ENCODE results near the gene CTIF. TPM values are rescaled to one million over a fixed set of nuclear protein-coding genes. Genes with fewer than 3 reads are reported as not detected.

Gene CTIF
- total RNA-seq, 1 donor from 2014 or later: 14.0 TPM

DNA sequence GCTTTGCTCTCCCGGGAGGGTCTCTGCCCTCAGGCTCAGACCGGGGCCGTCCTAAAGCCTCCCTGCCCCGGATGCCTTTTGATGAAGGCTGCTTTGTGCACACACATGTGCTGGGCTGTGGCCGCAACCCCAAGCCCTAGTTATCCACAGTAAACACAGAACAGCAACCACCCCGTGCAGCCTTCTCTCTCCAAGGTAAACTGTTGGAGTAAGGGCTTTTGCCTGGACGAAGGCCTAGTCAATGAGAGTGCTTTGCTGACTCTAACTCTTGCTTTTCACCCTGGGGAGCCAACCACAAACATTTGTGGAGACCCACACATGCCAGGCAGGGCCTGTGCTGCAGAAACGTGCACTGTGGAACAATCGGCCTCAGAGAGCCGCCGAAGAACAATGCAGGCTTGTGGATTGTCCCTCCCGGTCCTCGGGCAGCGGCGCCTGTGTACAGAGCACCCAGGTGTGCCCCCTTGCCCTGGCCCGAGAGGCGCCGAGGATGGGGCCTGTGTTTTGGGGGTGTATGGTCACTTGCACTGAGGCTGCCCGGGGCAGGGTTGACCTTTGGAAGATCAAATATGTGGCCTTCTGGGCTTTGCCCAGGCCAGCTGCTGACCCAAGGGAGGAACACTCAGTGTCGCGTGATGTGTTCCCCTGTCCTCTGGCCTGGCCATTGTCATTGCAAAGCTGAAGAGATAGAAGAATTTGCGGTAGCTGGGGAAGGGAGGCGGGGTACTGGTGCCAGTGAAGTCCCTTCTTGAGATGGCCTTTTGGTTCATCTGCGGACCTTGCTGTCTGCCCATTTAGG lies 37.0 kb downstream of the CTIF start:
- ATAC-seq: no peak

DNA sequence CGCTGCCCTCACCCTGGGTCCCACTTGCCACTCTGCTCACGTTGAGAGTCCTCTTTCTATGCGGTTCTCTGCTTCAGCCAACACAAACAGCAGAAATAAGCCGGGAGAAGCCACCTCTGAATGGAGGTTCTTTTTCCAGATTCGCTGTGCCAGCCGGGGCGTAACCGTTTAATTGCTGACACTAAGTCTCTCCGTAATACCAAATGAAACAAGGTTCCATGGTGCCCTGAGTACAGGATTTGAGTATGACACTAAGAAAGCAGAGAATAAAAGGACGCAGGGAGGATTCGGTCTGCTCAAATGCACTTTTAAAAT lies 37.6 kb downstream of the CTIF start:
- no peak for ATAC-seq

DNA sequence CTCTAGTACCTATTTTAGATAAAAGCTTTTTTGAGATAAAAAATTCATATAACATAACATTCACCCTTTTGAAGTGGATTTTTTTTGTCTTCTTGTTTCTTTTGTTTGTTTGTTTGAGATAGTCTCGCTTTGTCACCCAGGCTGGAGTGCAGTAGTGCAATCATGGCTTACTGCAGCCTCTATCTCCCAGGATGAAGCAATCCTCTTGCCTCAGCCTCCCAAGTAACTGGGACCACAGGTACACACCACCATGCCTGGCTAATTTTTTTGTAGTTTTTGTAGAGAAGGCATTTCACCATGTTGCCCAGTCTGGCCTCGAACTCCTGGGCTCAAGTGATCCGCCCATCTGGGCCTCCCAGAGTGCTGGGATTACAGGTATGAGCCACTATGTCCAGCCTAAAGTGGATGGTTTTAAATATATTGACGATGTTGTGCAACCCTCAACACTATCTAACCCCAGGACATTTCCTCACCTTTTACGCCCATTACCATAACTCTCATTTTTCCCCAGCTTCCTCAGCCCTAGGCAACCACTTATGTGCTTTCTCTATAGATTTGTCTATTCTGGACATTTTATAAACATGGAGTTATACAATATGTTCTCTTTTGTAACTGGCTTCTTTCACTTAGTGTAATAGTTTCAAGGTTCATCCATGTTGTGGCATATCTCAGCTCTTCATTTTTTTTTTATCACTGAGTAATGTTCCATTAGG lies 38.8 kb downstream of the CTIF start:
- ATAC-seq: no peak

DNA sequence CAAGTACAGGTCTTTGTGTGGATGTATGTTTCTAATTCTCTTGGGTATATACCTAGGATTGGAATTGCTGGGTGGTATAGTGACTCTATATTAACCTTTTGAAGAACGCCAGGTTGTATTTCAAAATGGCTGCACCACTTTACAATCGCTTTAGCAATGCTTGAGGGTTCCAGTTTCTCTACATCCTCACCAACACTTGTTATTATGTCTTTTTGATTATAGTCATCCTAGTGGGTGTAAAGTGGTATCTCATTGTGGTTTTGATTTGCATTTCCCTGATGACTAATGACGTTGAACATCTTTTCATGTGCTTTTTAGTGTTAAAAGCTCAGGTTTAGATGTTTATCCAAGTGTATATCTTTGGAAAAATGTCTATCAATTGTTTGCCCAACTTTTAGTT lies 39.5 kb downstream of the CTIF start:
- no peak for ATAC-seq

DNA sequence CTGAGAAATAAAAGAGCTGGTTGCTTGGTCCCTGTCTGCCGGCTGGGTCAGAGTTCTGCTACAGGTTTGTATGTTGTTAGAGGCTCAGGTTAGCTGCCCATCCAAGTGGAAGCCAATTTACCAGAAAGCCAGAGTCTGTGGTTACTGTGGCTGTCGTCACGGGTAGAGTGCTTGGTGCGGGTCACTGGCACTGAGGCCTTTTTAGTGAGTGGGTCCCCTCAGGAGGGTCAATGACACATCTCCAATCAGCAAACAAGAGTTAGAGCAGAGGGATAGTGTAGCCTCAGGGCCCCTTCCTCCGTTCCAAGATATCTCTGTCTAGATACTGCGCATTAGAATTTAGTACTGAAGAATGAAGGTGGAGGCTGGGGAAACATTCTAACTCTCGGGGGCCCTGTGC lies 41.2 kb downstream of the CTIF start:
- no peak for ATAC-seq

DNA sequence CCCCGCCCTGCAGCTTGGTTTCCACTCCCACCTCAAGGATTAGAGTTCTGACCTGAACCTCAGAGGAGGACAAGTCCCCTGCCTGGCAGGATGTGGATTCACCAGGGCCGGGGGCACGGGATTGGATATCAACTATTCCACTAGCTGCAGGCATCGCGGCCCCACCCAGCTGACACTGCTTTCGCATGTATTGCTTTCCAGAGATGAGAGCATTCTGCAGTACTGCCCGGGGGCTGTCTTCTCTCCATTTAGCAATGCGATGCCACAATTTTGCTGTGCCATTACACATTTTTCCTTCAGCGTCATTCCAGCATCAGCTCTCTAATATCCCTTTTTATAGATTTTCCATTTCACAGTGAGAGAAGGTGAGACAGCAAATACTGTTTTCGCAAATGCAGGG lies 42.0 kb downstream of the CTIF start:
- no peak for ATAC-seq

DNA sequence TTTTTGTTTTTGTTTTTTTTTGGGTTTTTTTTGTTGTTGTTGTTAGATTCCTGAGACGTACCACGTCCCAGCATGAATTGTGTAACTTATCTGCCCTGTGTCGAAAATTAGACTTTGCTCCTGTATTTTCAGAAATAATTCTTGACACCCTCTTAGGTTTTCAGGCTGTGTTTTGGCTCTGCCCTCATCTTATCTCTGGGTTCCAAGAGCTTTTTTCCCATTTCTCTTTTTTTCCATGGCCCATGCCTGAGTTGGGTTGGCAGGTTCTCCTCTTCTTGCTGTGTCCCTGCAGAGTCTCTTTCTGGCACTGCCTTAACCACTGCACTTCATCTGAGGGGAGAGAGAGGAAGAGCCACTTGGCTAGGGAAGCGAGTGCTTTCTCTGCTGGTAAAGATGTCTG lies 42.4 kb downstream of the CTIF start:
- no peak for ATAC-seq

DNA sequence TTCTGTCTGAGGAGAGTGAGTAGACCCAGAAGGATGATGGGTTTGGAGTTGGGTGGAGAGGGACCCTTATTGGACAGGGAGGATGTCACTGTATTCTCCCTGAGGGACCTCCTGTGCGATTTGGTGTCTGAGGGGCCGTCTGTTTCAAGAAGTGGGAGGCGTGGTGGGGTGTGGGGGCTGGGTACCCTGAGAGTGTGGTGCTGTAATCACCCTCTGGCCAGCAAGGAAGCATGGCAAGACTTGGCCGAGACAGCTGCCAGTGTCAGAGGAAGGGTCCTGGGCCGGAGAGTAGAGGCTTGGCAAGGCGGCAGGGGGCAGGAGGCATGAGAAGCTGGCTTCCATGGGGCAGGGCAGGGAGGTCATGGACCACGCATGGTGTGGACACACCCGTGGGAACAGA lies 43.1 kb downstream of the CTIF start:
- ATAC-seq: no peak

DNA sequence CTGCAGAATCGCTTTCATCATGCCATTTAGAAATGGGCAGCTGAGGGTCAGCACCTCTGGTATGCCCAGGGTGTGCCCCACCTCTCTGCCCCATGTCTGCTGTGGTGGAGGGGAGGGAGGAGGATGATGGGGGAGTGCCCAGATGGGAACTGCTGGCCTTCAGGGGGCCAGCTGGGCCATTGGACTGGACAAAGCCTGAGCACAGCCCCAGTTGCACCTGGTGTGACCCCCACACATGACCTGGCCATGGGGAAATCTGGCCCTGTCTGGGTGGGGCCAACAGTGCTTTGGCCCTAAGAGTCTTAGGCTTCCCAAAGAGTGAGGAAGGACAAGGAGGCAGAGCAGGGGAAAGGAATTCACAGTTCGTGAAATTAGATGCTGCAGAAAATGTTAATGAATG lies 44.1 kb downstream of the CTIF start:
- no peak for ATAC-seq

DNA sequence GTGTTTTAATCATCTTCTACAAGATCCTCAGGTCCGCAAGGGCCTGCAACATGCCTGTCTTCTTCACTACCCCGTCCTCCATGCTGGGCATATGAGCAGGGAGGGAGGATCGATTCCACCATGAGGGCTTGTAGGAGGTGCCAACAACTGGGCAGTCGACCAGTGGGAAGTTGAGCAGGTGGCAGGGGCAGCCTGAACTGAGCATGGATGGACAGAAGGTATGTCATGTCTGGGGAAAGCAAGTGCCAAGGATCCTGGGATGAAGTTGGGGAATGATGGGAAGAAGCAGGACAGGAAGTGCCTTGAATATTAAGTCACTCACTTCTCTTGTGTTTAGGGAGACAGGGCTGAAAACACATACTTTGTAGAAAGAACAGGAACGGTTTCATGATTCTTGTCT lies 44.7 kb downstream of the CTIF start:
- ATAC-seq: no peak

DNA sequence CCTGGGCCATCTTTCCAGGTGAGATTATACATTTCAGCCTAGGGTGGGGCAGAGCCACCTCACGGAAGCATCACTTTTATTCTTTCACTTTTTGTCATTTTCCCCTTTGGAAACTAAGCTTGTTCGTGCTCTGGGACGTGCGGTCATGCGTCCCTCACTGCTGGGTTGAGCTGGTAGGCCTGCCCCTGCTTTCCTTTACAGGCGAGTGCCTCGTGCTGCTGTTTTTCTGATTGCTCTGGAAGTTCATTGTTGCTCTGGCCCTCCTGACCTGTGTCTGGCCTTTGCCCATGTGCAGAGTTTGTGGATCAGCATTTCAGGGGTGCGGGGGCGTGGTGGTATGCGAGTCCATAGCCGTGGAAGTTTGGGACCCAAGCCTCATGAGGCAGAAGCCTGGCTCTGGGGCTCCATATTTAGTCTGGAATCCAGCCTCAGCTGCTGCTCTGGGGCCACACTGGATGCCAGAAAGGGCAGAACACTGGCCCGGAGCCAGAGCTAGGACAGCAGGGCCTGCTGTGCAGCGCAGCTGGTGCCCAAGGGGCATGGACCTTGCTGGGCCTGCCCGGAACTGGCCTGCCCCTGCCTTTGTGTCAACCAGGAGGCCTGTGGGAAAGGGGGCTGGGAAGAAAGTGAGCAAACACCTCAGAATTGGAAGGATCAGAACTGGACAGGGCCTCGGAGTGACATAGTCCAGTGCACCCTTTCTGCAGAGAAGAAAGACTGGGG lies 51.1 kb downstream of the CTIF start:
- ATAC-seq: no peak

DNA sequence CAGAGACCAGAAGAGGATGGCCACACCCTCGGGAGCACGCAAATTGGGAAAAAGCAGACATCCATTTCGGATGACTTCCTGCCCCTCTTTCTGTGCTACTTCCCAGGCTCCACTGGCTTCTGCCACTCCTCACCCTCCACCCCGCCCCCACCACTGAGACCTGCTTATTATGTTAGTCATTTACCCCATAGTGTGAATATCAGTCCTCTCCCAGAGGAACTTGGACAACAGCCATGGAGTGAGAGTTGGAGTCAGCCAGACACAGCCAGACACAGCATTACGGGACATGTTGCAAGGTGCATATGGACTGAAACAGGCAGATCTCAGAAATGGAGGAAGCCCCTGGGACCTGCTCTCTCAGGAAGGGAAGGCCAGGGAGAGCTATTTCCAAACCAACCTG lies 51.8 kb downstream of the CTIF start:
- no peak for ATAC-seq

DNA sequence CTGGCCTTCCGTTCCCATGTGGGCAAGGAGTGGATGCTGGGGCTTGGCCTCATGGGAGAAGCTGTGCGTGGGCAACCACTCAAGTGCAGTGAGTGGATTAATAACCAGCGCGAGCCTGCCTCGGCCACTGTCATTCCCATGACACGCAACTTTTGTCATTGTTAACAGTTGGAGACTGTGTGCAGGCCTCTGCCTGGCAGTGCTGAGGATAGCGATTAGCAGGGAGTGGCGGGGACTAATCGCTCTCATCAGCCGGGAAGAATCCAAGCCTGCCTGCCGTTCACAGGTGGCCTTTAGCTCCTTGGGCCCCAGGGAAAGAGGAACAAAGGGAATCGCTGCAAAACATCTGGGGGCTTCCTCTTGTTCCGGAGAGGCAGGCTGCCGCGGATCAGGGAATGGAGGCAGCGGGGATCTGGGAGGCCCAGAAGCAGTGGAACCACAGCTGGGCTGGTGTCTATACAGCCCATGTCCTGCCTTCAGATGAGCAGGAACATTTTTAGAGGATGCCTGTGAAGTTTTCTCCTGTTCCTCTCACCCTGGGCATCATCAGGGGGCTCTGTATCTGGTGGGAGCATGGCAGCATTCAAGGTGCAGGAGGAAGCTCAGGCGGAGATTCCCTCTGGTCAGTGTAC lies 53.8 kb downstream of the CTIF start:
- no peak for ATAC-seq

DNA sequence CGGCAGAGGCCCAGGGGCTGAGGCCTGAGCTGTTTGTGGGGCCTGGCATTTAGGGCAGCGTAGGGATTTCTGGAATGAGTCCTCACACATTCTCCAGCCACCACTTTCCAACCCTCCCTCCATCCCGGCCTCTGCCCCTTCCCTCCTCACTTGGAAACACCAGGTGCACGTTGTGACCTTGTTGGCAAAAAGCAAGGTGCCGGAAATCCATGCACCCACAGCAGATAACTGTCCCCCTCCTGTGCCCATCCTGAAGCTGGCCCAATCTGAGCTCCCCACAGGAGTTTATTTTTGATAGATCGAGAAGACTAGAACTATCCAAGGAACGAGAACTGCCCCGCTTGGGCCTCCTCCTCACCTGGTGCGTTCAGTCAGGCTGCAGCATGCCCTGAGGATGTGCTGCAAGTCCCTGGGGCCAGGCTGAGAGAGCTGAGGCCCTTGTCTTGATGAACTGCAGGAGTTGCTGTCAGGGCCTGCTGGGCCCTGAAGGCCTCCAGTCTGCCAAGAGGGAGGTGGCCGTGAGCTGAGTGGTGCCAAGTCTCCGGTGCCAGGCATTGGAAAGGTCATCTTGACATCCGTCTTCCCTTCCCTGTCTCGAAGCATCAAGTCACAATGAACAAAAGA lies 55.8 kb downstream of the CTIF start:
- ATAC-seq: no peak

DNA sequence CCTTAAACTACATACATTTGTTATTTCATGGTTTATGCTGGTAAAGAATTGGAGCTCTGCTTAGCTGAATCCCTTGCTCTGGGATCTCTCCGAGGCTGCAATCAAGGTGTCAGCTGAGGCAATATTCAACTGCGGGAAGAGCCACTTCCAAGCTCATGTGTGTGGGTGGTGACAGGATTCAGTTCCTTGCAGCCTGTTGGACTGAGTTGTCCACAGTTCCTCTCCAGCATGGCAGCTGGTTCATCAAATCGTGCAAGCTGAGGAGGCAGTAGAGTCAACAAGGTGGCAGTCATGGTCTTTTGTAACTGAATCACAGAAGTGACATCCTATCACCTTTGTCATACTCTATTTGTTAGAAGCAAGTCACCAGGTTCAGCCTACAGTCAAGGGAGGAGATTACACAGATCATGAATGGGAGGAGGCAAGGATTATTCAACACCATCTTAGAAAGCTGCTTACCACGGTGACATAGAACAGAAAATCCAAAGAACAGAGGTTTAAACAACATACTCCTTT lies 56.9 kb downstream of the CTIF start:
- ATAC-seq: peak; percentile 46

DNA sequence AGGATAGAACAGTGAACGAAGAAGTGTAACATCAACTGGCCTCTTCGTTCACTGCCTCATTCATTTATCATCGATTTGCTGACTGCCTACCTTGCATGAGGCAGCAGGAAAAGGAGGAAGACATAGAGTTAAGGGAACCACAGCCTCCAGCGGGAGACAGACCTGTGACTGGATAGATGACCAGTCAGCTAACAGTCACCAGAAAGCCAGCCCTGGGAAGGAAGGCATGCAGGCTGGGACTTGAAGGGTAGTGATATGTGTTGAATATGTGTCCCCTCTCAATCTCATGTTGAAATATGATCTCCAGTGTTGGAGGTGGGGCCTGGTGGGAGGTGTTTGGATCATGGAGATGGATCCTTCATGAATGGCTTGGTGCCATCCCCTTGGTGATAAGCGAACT lies 58.3 kb downstream of the CTIF start:
- no peak for ATAC-seq

DNA sequence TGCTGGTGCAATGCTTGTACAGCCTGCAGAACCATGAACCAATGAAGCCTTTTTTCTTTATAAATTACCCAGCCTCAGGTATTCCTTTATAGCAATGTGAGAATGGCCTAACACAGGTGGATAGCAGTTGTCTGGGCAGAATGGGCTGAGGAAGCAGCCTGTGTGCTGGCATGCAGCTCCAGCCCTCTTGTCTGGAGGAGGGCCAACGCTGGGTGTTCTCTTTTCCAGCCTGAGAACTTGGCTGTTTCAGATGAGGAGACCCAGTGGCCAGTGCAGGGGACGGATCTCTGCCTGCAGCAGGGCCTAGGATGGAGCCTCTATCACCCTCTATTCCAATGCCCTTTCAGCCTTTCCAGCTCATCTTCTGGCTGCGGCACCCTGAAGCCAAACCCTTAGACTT lies 58.8 kb downstream of the CTIF start:
- ATAC-seq: no peak

DNA sequence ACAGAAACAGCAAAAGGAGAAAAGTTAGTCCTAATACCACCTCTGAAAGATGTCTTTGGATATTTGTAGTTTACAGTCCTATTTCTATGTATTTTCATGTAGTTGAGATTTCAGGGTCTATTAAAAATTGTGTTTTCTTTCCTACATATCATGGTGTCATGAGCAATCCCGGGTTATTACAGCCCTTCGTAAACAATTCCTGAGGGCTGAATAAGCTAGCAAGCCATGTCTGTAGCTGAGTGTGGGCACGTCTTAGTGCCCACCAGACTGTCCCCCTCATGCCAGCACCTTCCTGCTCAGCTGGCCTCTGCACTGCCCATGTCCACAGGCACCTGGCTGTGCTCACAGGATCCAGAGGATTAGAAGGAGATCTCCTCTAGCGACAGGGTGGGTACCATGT lies 60.6 kb downstream of the CTIF start:
- ATAC-seq: no peak

DNA sequence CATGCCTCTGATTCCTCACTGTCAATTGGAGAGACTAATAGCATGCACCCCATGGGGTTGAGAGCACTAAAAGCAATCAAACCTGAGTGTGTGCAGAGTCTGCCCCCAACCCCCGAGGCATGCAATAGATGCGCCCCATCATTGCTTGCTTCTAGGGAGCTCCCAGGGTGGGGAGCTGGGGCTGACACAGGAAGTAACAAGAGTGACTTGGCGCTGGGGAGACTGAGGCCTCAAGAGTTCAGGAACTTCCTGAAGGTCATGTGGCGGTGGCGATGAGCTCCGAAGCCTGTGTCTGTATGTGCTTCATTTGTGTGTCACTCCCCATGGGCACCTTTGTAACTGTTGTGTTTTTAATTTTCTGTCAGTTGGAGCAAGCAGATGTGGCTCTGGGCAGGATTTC lies 61.2 kb downstream of the CTIF start:
- ATAC-seq: no peak

DNA sequence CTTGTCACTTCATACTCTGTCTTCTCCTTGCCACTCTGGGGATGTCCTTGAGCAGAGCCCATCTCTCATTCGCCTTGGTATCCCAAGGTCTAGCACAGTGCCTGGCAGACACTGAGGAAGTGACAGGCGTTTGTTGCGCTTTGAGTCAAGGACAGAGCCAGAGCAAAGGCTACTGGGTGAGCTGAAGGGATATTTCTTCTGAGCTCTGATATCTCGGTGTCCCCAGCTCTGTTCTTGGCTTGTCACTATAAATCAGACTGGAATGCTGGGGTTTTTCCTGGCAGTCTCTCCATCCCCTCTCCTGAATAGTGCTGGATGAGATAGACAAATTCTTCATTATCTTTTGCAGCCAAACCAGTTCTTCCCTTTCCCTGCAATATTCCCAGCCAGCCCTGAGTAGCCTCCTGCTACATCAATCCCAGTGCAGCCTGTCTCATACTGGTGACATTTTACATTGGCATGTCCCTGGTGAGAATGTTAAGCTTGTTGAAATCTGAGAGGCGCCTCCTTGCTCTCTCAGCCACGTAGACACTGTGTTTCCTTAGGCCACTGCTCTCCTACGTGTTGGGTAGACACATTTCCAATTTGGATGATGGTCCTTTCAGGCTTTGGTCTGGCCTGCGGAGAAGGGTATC lies 61.7 kb downstream of the CTIF start:
- no peak for ATAC-seq

DNA sequence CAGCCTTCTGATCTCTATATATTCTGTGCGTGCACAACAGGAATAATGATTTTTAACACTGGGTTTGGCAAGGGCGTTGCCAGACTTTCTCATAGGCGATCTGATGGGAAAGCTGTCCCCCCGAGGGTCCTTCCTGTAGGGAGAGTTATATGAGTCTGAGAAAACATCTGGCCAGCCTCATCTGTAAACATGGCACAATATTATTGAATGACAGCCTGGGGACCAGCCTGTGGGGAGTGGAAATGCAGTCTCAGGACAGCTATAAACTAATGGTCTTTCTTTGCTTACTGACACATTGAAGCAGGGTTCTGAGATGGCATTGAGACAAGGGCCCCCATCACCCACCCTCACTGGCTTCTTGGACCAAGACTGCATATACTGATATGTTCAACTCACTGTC lies 62.5 kb downstream of the CTIF start:
- ATAC-seq: no peak

DNA sequence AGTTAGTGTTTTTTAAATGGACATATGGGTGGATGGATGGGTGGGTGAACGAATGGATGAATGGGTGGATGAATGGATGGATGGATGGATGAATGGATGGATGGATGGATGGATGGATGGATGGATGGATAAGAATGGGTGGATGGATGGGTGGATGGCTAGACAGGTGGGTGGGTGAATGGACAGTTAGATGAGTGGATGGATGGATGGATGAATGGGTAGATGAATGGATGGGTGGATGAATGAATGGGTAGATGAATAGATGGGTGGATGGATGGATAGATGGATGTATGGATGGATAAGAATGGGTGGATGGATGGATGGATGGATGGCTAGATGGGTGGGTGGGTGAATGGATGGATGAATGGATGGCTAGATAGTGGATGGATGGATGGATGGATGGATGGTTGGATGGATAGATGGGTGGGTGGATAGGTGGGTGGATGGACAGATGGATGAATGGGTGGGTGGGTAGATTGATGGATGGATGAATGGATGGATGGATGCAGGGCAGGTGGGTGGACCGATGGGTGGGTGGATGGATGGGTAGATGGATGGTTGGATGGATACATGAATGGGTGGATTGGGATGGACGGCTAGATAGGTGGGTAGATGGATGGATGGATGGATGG lies 64.0 kb downstream of the CTIF start:
- no peak for ATAC-seq
